HL-60 (cell line): ENCODE data around the gene GRM8.

Source experiments
- DNase-seq, 2 experiments: peaks; one replicate each; pipeline ENCODE4 v3.0.0-alpha.2; 2010 to 2020; ENCODE audit warnings: low read depth in 1 of 2, low spot score in 1 of 2
- H3K27ac ChIP-seq: fragments of 250-450 bp; sonication (Bioruptor Pico); replicated peaks from 2 replicates; pipeline ENCODE4 v1.5.1; 2020; ENCODE audit warnings: mild to moderate bottlenecking, moderate library complexity
- H3K27me3 ChIP-seq: fragments of 250-450 bp; sonication (Bioruptor Pico); 2 replicates; pipeline ENCODE4 v1.5.1; 2021; ENCODE audit warnings: mild to moderate bottlenecking, moderate library complexity; ENCODE audit not compliant: insufficient read depth, poor library complexity, severe bottlenecking
- H3K4me3 ChIP-seq: replicated peaks from 2 replicates; pipeline ENCODE4 v1.5.1; 2011; ENCODE audit warnings: mild to moderate bottlenecking, control low read depth, low read length; ENCODE audit not compliant: insufficient read depth
- GABPA ChIP-seq: IDR thresholded peaks from 2 replicates; pipeline ENCODE4 v1.6.1; 2012; ENCODE audit warnings: low read depth
- POLR2AphosphoS5 ChIP-seq: IDR thresholded peaks from 2 replicates; pipeline ENCODE4 v1.6.1; 2012; ENCODE audit warnings: low read depth
- SPI1 ChIP-seq: IDR thresholded peaks from 2 replicates; pipeline ENCODE4 v1.6.1; 2012; ENCODE audit warnings: low read depth, mild to moderate bottlenecking, borderline replicate concordance
- TF ChIP-seq, protein P1 (sequence below): IDR thresholded peaks from 2 replicates; pipeline ENCODE4 v1.6.1; 2012; ENCODE audit warnings: low read depth; ENCODE audit not compliant: insufficient replicate concordance
- TF ChIP-seq, protein P2 (sequence below): IDR thresholded peaks from one replicate; pipeline ENCODE4 v1.5.1; 2011; ENCODE audit warnings: low read length, control low read depth, inconsistent platforms; ENCODE audit not compliant: insufficient read depth

The GRM8 gene

DNA sequence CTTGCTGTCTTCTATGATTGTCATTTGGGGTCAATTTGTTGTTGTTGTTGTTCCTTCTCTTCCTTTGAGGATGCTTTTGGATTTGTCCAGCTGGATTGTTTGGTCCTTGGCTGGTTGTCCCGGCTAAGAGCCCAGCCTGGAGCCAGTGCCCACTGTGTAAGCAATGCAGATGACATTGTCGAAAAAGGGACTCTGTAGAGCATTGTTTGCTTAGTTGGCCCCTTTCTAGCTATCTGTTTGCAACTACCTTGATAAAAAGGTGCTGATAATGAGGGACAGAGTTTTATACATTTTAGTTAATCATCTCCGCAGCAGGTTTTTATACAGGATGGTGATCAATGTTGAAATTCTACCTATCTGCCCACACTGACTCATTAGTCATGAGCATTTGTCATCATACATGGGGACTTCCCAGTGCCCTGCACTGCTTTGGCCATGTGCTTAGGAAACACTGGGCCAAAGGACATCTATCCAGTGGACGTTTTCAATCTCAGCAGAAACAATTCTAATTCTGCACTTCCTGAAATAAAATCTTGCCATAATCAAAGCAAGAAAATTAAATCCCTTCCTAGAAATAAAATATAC, 311.9 kb downstream of the GRM8 start:
- DNase-seq: no peak

DNA sequence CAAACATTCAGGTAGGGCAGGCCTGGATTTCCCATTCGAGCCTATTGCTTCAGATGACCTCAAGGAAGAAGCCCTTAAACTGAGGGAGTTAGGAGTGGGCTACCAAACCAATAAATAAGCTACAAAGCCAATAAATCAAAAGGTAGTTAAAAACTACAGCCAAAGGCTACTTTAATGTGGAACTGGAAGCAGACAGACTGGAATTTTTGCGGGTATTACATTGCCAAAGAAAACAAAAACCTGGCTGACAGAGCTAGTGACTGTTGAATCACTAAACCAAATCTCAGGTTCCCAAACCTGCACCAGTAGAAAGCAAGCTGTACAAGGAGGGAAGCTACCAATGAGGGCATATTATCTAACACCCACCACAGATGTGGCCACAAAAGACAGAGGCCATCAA, 315.6 kb downstream of the GRM8 start:
- TF ChIP-seq, protein P1, sequence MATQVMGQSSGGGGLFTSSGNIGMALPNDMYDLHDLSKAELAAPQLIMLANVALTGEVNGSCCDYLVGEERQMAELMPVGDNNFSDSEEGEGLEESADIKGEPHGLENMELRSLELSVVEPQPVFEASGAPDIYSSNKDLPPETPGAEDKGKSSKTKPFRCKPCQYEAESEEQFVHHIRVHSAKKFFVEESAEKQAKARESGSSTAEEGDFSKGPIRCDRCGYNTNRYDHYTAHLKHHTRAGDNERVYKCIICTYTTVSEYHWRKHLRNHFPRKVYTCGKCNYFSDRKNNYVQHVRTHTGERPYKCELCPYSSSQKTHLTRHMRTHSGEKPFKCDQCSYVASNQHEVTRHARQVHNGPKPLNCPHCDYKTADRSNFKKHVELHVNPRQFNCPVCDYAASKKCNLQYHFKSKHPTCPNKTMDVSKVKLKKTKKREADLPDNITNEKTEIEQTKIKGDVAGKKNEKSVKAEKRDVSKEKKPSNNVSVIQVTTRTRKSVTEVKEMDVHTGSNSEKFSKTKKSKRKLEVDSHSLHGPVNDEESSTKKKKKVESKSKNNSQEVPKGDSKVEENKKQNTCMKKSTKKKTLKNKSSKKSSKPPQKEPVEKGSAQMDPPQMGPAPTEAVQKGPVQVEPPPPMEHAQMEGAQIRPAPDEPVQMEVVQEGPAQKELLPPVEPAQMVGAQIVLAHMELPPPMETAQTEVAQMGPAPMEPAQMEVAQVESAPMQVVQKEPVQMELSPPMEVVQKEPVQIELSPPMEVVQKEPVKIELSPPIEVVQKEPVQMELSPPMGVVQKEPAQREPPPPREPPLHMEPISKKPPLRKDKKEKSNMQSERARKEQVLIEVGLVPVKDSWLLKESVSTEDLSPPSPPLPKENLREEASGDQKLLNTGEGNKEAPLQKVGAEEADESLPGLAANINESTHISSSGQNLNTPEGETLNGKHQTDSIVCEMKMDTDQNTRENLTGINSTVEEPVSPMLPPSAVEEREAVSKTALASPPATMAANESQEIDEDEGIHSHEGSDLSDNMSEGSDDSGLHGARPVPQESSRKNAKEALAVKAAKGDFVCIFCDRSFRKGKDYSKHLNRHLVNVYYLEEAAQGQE: no peak
- TF ChIP-seq SPI1 (no peak), GABPA (no peak), POLR2AphosphoS5 (no peak)
- TF ChIP-seq, protein P2, sequence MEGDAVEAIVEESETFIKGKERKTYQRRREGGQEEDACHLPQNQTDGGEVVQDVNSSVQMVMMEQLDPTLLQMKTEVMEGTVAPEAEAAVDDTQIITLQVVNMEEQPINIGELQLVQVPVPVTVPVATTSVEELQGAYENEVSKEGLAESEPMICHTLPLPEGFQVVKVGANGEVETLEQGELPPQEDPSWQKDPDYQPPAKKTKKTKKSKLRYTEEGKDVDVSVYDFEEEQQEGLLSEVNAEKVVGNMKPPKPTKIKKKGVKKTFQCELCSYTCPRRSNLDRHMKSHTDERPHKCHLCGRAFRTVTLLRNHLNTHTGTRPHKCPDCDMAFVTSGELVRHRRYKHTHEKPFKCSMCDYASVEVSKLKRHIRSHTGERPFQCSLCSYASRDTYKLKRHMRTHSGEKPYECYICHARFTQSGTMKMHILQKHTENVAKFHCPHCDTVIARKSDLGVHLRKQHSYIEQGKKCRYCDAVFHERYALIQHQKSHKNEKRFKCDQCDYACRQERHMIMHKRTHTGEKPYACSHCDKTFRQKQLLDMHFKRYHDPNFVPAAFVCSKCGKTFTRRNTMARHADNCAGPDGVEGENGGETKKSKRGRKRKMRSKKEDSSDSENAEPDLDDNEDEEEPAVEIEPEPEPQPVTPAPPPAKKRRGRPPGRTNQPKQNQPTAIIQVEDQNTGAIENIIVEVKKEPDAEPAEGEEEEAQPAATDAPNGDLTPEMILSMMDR: no peak
- no peak for DNase-seq
- Histone ChIP-seq H3K27me3 (no peaks in the 10 kb centered on the region), H3K4me3 (no peak overlapping the region), H3K27ac (no peak overlapping the region)

More for the DNA sequence above, 311.9 kb downstream of the GRM8 start:
- H3K27ac ChIP-seq: no peak overlapping the region
- no peaks in the 10 kb centered on the region for H3K27me3 ChIP-seq
- TF ChIP-seq SPI1: no peak
- no peak for TF ChIP-seq GABPA
- TF ChIP-seq, protein P1: no peak
- no peak for TF ChIP-seq POLR2AphosphoS5
- TF ChIP-seq, protein P2: no peak
- no peak overlapping the region for H3K4me3 ChIP-seq

DNA sequence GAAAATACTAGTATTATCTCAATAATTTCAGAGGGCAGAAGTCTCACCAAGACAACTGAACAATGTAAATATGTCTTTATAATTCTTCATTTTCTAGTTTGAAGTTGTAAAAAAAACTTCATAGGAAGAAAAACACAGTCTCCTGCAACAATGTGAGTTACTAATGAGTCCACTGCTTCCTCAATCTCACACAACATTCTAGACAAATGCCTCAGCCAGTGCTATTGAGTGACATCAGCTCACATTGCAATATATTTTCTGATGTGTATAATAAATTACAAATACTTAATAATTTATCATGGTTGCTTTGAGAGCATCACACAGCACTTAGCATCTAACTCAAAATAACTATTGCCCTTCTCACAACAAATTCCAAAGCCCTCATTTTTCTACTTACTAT, 321.2 kb downstream of the GRM8 start:
- DNase-seq: no peak
- TF ChIP-seq POLR2AphosphoS5 (no peak), SPI1 (no peak), GABPA (no peak)
- TF ChIP-seq, protein P1: no peak
- TF ChIP-seq, protein P2: no peak

More for the DNA sequence above, 321.2 kb downstream of the GRM8 start:
- no peaks in the 10 kb centered on the region for H3K27me3 ChIP-seq
- H3K4me3 ChIP-seq: no peak overlapping the region
- H3K27ac ChIP-seq: no peak overlapping the region
